Ovary (tissue), 3 donors: ENCODE data around the gene PRAME.

Experiments used
- POLR2A ChIP-seq: fragments of 450-650 bp; IDR thresholded peaks from one replicate; pipeline ENCODE4 v1.6.1; 2017; ENCODE audit warnings: antibody characterized with exemption, mild to moderate bottlenecking, moderate library complexity
- TF ChIP-seq, protein P1 (sequence below), 3 donors: fragments of 450-650 bp in 2 of 3; fragments of 200-600 bp in 1 of 3; IDR thresholded peaks; one replicate each; pipeline versions ENCODE4 v1.5.1 to v1.8.0; 2016 to 2022; ENCODE audit warnings: antibody characterized with exemption in 3 of 3, mild to moderate bottlenecking in 1 of 3
- donor health status: DM: no; HTN: no; CAD: no.

DNA sequence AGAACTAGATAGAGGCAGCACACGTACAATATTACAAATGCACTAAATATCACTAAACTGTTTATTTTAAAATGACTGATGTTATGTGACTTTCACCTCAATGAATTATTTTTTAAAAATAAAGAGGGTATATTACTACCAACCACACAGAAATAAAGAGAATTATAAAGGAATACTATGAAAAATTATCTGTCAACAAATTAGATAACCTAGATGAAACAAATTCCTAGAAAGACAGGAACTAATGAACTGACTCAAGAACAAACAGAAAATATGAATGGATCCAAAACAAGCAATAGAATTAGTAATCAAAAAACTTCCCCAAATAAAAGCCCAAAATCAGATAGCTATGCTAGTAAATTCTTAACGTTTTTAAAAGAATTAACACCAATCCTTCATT, 60.8 kb downstream of the PRAME start:
- TF ChIP-seq, protein P1, sequence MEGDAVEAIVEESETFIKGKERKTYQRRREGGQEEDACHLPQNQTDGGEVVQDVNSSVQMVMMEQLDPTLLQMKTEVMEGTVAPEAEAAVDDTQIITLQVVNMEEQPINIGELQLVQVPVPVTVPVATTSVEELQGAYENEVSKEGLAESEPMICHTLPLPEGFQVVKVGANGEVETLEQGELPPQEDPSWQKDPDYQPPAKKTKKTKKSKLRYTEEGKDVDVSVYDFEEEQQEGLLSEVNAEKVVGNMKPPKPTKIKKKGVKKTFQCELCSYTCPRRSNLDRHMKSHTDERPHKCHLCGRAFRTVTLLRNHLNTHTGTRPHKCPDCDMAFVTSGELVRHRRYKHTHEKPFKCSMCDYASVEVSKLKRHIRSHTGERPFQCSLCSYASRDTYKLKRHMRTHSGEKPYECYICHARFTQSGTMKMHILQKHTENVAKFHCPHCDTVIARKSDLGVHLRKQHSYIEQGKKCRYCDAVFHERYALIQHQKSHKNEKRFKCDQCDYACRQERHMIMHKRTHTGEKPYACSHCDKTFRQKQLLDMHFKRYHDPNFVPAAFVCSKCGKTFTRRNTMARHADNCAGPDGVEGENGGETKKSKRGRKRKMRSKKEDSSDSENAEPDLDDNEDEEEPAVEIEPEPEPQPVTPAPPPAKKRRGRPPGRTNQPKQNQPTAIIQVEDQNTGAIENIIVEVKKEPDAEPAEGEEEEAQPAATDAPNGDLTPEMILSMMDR (IDR thresholded peaks at IDR 0.05): no peak
- no peak for TF ChIP-seq POLR2A
